SK-N-SH (cell line): ENCODE results near the gene OR10H4. TPM values are rescaled to one million over a fixed set of nuclear protein-coding genes. Genes with fewer than 3 reads are reported as not detected.

Experiments
- CTCF ChIA-PET: fragments of 300-600, 350-600 bp; formaldehyde crosslinking; extraction: SDS; loops from one replicate; lab custom pipeline; 2021; lab: Yijun Ruan, JAX
- POLR2A ChIA-PET: fragments of 350-600 bp; sonication (Branson Sonifier 250); formaldehyde crosslinking; extraction: SDS; loops from one replicate; lab custom pipeline; 2020; ENCODE audit warnings: antibody characterized with exemption, inconsistent platforms; lab: Yijun Ruan, JAX
- DNase-seq: peaks from one replicate; pipeline ENCODE4 v3.0.0; 2012
- H2AFZ ChIP-seq: fragments of 200-600 bp; sonication (generic); 2 replicates; pipeline ENCODE4 v1.8.1; 2016; ENCODE audit warnings: antibody characterized with exemption, mild to moderate bottlenecking, low read depth
- H3F3A ChIP-seq: fragments of 200-600 bp; sonication (generic); replicated peaks from 2 replicates; pipeline ENCODE3; 2016; ENCODE audit warnings: antibody characterized with exemption, mild to moderate bottlenecking; ENCODE audit not compliant: insufficient read depth
- H3K27ac ChIP-seq, 2 experiments: fragments of 200-500 bp in 1 of 2; fragments of 200-600 bp in 1 of 2; sonication (Bioruptor generic) in 1 of 2; sonication (generic), shearing (Covaris generic) in 1 of 2; 2 replicates each; pipeline versions ENCODE4 v1.5.1 to v1.6.1; 2014 to 2016; ENCODE audit warnings: low read depth in 2 of 2, inconsistent platforms in 1 of 2, low read length in 1 of 2, mild to moderate bottlenecking in 1 of 2, mixed read lengths in 1 of 2
- H3K27me3 ChIP-seq: fragments of 200-600 bp; sonication (generic), shearing (Covaris generic); 2 replicates; pipeline ENCODE4 v1.6.1; 2016; ENCODE audit warnings: mixed run types; ENCODE audit not compliant: insufficient read depth
- H3K36me3 ChIP-seq, 2 experiments: fragments of 200-500 bp in 1 of 2; fragments of 200-600 bp in 1 of 2; sonication (Bioruptor generic) in 1 of 2; sonication (generic) in 1 of 2; replicated peaks in 1 of 2; 2 replicates each; pipeline versions ENCODE3 to v1.5.1; 2014 to 2016; ENCODE audit warnings: low read length in 1 of 2, mild to moderate bottlenecking in 1 of 2; ENCODE audit not compliant: insufficient read depth in 2 of 2, control insufficient read depth in 1 of 2
- H3K4me1 ChIP-seq, 2 experiments: fragments of 200-500 bp in 1 of 2; fragments of 200-600 bp in 1 of 2; sonication (Bioruptor generic) in 1 of 2; sonication (generic), shearing (Covaris generic) in 1 of 2; 2 replicates each; pipeline versions ENCODE4 v1.5.1 to v1.6.1; 2014 to 2016; ENCODE audit warnings: low read depth in 1 of 2, low read length in 1 of 2, mixed run types in 1 of 2; ENCODE audit not compliant: insufficient read depth in 2 of 2, control insufficient read depth in 1 of 2
- H3K4me2 ChIP-seq: fragments of 200-600 bp; sonication (generic), shearing (Covaris generic); 2 replicates; pipeline ENCODE4 v1.6.1; 2017; ENCODE audit warnings: mixed run types
- H3K4me3 ChIP-seq, 2 experiments: fragments of 200-500 bp in 1 of 2; fragments of 200-600 bp in 1 of 2; sonication (Bioruptor generic) in 1 of 2; sonication (generic), shearing (Covaris generic) in 1 of 2; 2 replicates each; pipeline versions ENCODE4 v1.5.1 to v1.8.1; 2014 to 2016; ENCODE audit warnings: low read depth in 2 of 2, inconsistent platforms in 1 of 2, low read length in 1 of 2, mild to moderate bottlenecking in 1 of 2, mixed read lengths in 1 of 2, moderate library complexity in 1 of 2
- H3K79me2 ChIP-seq: fragments of 200-600 bp; sonication (generic); 2 replicates; pipeline ENCODE4 v1.8.1; 2017; ENCODE audit warnings: mild to moderate bottlenecking; ENCODE audit not compliant: insufficient read depth
- H3K9ac ChIP-seq: fragments of 200-600 bp; sonication (generic); 2 replicates; pipeline ENCODE4 v1.6.1; 2017; ENCODE audit warnings: mixed run types
- H3K9me2 ChIP-seq: fragments of 200-600 bp; sonication (generic); 2 replicates; pipeline ENCODE4 v1.6.1; 2017; ENCODE audit warnings: mixed run types
- H3K9me3 ChIP-seq: fragments of 200-600 bp; sonication (generic); 2 replicates; pipeline ENCODE4 v1.6.1; 2017; ENCODE audit warnings: mixed run types, mild to moderate bottlenecking, moderate library complexity
- H4K20me1 ChIP-seq: fragments of 200-600 bp; sonication (generic); 2 replicates; pipeline ENCODE4 v1.6.1; 2017; ENCODE audit warnings: mild to moderate bottlenecking, mixed run types; ENCODE audit not compliant: insufficient read depth
- CTCF ChIP-seq: fragments of 200-600 bp; sonication (generic); IDR thresholded peaks from 2 replicates; pipeline ENCODE4 v1.6.1; 2017; ENCODE audit warnings: antibody characterized with exemption, mild to moderate bottlenecking, moderate library complexity
- ELF1 ChIP-seq: IDR thresholded peaks from 2 replicates; pipeline ENCODE4 v1.4.0; 2012
- FOSL2 ChIP-seq: IDR thresholded peaks from 2 replicates; pipeline ENCODE4 v1.4.0; 2012; ENCODE audit warnings: low read depth, mild to moderate bottlenecking, moderate library complexity, borderline replicate concordance
- FOXJ3 ChIP-seq: sonication (generic); formaldehyde crosslinking; IDR thresholded peaks from 2 replicates; pipeline ENCODE4 v1.5.1; 2020; ENCODE audit warnings: mild to moderate bottlenecking, missing genetic modification reagents
- GABPA ChIP-seq: IDR thresholded peaks from 2 replicates; pipeline ENCODE4 v1.4.0; 2012; ENCODE audit warnings: low read depth, mild to moderate bottlenecking
- JUND ChIP-seq: IDR thresholded peaks from 2 replicates; pipeline ENCODE4 v1.4.0; 2012
- NFIC ChIP-seq: IDR thresholded peaks from 2 replicates; pipeline ENCODE4 v1.4.0; 2012; ENCODE audit warnings: borderline replicate concordance
- RCOR1 ChIP-seq: fragments of 150-350 bp; IDR thresholded peaks from 2 replicates; pipeline ENCODE4 v1.6.1; 2017; ENCODE audit warnings: antibody characterized with exemption, low read length
- SIN3A ChIP-seq: IDR thresholded peaks from 2 replicates; pipeline ENCODE4 v1.6.1; 2012; ENCODE audit warnings: low read depth, mild to moderate bottlenecking, low read length, moderate library complexity, borderline replicate concordance
- ZBTB33 ChIP-seq: IDR thresholded peaks from 2 replicates; pipeline ENCODE4 v1.4.0; 2012; ENCODE audit warnings: low read depth, borderline replicate concordance
- WGBS: methylation state at CpG from one replicate; pipeline ENCODE4 v1.1.6; 2017; ENCODE audit warnings: low lambda C conversion rate; 5-methylcytosine and 5-hydroxymethylcytosine counted together
- polyA plus RNA-seq, 3 experiments: library from polyadenylated mRNA; depleted of rRNA; stranded (reverse); fragments of >200 nt; gene quantifications; 2 replicates each; pipeline ENCODE4 v1.2.3, GENCODE V29; 2012

Gene OR10H4
- polyA plus RNA-seq, 1 of the 3 experiments (the other 2 are of a cell fraction): not detected

- Histone ChIP-seq H3K4me2 (no peak overlapping the region), H3K27me3 (no peaks in the 10 kb centered on the region; the same call in 1 of the 2 replicates), H3K79me2 (no peaks in the 10 kb centered on the region), H2AFZ (no peak overlapping the region), H3K4me3 (no peak overlapping the region), H3F3A (no peaks in the 10 kb centered on the region), H3K27ac (no peak overlapping the region), H3K9me2 (no peaks in the 10 kb centered on the region), H3K9me3 (no peaks in the 10 kb centered on the region), H3K9ac (no peak overlapping the region), H3K4me1 (no peaks in the 10 kb centered on the region), H3K36me3 (no peaks in the 10 kb centered on the region), H4K20me1 (no peaks in the 10 kb centered on the region)
- ChIA-PET POLR2A (no interaction called here), CTCF (interaction anchor here (1.2 kb wide), 1 partner anchor 11 kb away, joined by 3 read pairs; no protein-coding TSS in a partner anchor)
- DNase-seq: no peak
- WGBS: 3% methylated on average over 3 of the region's 3 CpGs
- TF ChIP-seq JUND (no peak), ZBTB33 (no peak), GABPA (no peak), CTCF (no peak), SIN3A (no peak), NFIC (no peak)
Measured at GRCh38 chr19:15935167-15935702, 13.6 kb upstream of the OR10H4 start.

GRCh38 chr19:15936173-15936572 lies 12.6 kb upstream of the OR10H4 start:
- POLR2A ChIA-PET: no interaction called here
- 15% methylated on average over 3 of the region's 3 CpGs for WGBS
- TF ChIP-seq RCOR1 (no peak), FOXJ3 (CRISPR knock-in tag) (no peak), ELF1 (no peak), FOSL2 (no peak), GABPA (no peak)

More at GRCh38 chr19:15936173-15936572, 12.6 kb upstream of the OR10H4 start:
- no peak for DNase-seq
- Histone ChIP-seq H3K9me3 (no peaks in the 10 kb centered on the region), H3K79me2 (no peaks in the 10 kb centered on the region), H3K9ac (no peak overlapping the region), H3F3A (no peaks in the 10 kb centered on the region), H3K27ac (no peak overlapping the region), H3K36me3 (no peaks in the 10 kb centered on the region), H3K4me3 (no peak overlapping the region), H2AFZ (no peak overlapping the region), H3K4me2 (no peak overlapping the region), H4K20me1 (no peaks in the 10 kb centered on the region), H3K4me1 (no peaks in the 10 kb centered on the region), H3K9me2 (no peaks in the 10 kb centered on the region), H3K27me3 (no peaks in the 10 kb centered on the region; the same call in 1 of the 2 replicates)
- CTCF ChIA-PET: no interaction called here
